ENCODE results near the gene TMEM51.

The TMEM51 gene

GRCh38 chr1:15204931-15205330 lies 51.4 kb downstream of the TMEM51 start:
- no peak overlapping the region for H3K27ac ChIP-seq (ENCODE audit: low read length)
- no peaks in the 10 kb centered on the region for H3K9me3 ChIP-seq (ENCODE audit: control insufficient read depth in 1 of 2, low read length in 2 of 2)
- H3K4me1 ChIP-seq (ENCODE audit: control insufficient read depth in 1 of 2, insufficient read depth in 2 of 2, low read length in 2 of 2): peaks cover 0 to 37% of the 10 kb centered on the region in 2 donors
- no peaks in the 10 kb centered on the region for H3K27me3 ChIP-seq (ENCODE audit: low read depth, low read length)
- H3K36me3 ChIP-seq (ENCODE audit: control insufficient read depth in 1 of 2, insufficient read depth in 2 of 2, low read length in 2 of 2): no peaks in the 10 kb centered on the region
- H3K4me3 ChIP-seq (ENCODE audit: low read depth in 1 of 2, low read length in 2 of 2): no peak overlapping the region

DNA sequence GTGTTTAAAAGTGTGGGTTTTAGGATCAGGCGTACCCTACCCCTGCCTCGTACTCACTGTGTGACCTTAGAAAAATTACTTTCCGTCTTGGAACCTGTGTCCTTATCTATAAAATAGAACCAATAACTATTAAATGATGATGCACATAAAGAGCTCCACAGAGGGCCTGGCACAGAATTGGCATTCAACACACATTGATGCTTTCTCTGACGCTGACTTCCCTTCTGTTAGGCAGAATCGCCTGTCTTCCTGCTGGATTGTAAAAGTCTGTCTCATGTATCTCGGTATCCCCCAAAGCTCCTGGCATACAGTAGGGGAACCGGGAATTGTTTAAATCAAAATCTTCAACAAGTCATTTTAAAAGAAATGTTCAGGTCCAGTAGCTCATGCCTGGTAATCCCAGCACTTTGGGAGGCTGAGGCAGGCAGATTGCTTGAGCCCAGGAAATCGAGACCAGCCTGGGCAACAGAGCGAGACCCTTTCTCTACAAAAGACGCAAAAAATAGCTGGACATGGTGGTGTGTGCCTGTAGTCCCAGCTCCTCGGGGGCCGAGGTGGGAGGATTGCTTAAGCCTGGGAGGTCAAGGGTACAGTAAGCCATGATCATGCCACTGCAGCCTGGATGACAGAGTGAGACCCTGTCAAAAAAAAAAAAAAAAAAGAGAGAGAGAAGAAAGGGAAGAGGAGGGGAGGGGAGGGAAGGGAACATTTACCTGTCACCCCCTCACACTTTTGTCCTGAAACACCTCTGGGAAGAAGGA lies 52.2 kb downstream of the TMEM51 start:
- Histone ChIP-seq H3K36me3 (ENCODE audit: control insufficient read depth in 1 of 2, insufficient read depth in 2 of 2, low read length in 2 of 2) (no peaks in the 10 kb centered on the region), H3K9me3 (ENCODE audit: control insufficient read depth in 1 of 2, low read length in 2 of 2) (no peaks in the 10 kb centered on the region), H3K27ac (ENCODE audit: low read length) (no peak overlapping the region), H3K4me3 (ENCODE audit: low read depth in 1 of 2, low read length in 2 of 2) (no peak overlapping the region), H3K27me3 (ENCODE audit: low read depth, low read length) (no peaks in the 10 kb centered on the region), H3K4me1 (ENCODE audit: control insufficient read depth in 1 of 2, insufficient read depth in 2 of 2, low read length in 2 of 2) (peaks cover 0 to 36% of the 10 kb centered on the region in 2 donors)

DNA sequence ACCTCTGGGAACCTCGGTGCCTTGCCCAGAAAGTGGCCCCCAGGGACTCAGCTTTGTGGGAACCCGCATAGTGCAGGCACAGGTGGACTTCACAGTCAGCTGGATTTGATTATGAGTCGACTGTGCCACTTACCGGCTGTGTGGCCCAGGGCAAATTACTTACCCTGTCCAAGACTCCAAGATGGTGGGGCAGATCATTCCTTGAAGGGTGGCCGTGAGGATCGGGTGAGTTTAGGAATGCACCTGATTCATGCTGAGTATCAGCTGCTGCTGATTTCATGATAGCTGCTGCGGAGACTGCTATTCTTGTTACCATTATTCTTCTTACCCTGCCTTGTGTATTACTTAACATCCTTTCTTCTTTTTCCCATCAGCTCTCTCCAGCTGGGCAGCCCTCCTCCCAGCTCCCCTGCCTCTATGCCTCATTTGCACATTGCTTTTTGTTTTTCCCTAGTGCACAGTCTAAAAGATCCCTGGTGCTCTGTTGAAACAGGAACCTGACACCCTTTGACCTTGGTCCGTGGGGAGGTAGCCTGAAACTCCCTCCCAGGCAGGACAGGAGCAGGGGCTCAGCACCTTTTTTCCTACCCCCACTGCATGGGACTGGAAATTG lies 53.0 kb downstream of the TMEM51 start:
- Histone ChIP-seq H3K9me3 (ENCODE audit: control insufficient read depth in 1 of 2, low read length in 2 of 2) (no peaks in the 10 kb centered on the region), H3K27me3 (ENCODE audit: low read depth, low read length) (no peaks in the 10 kb centered on the region), H3K27ac (ENCODE audit: low read length) (no peak overlapping the region), H3K4me1 (ENCODE audit: control insufficient read depth in 1 of 2, insufficient read depth in 2 of 2, low read length in 2 of 2) (peaks cover 0 to 35% of the 10 kb centered on the region in 2 donors), H3K4me3 (ENCODE audit: low read depth in 1 of 2, low read length in 2 of 2) (no peak overlapping the region), H3K36me3 (ENCODE audit: control insufficient read depth in 1 of 2, insufficient read depth in 2 of 2, low read length in 2 of 2) (no peaks in the 10 kb centered on the region)

GRCh38 chr1:15207031-15207828 lies 53.7 kb downstream of the TMEM51 start:
- H3K4me1 ChIP-seq (ENCODE audit: control insufficient read depth in 1 of 2, insufficient read depth in 2 of 2, low read length in 2 of 2): peaks cover 0 to 30% of the 10 kb centered on the region in 2 donors
- no peak overlapping the region for H3K4me3 ChIP-seq (ENCODE audit: low read depth in 1 of 2, low read length in 2 of 2)
- no peak overlapping the region for H3K27ac ChIP-seq (ENCODE audit: low read length)
- no peaks in the 10 kb centered on the region for H3K27me3 ChIP-seq (ENCODE audit: low read depth, low read length)
- H3K36me3 ChIP-seq (ENCODE audit: control insufficient read depth in 1 of 2, insufficient read depth in 2 of 2, low read length in 2 of 2): no peaks in the 10 kb centered on the region
- no peaks in the 10 kb centered on the region for H3K9me3 ChIP-seq (ENCODE audit: control insufficient read depth in 1 of 2, low read length in 2 of 2)

GRCh38 chr1:15207829-15208429 lies 54.4 kb downstream of the TMEM51 start:
- Histone ChIP-seq H3K27ac (ENCODE audit: low read length) (no peak overlapping the region), H3K9me3 (ENCODE audit: control insufficient read depth in 1 of 2, low read length in 2 of 2) (no peaks in the 10 kb centered on the region), H3K4me3 (ENCODE audit: low read depth in 1 of 2, low read length in 2 of 2) (no peak overlapping the region), H3K36me3 (ENCODE audit: control insufficient read depth in 1 of 2, insufficient read depth in 2 of 2, low read length in 2 of 2) (no peaks in the 10 kb centered on the region), H3K27me3 (ENCODE audit: low read depth, low read length) (no peaks in the 10 kb centered on the region), H3K4me1 (ENCODE audit: control insufficient read depth in 1 of 2, insufficient read depth in 2 of 2, low read length in 2 of 2) (peaks cover 0 to 37% of the 10 kb centered on the region in 2 donors)

GRCh38 chr1:15210651-15211375 lies 57.3 kb downstream of the TMEM51 start:
- no peak overlapping the region for H3K27ac ChIP-seq (ENCODE audit: low read length)
- H3K36me3 ChIP-seq (ENCODE audit: control insufficient read depth in 1 of 2, insufficient read depth in 2 of 2, low read length in 2 of 2): no peaks in the 10 kb centered on the region
- no peaks in the 10 kb centered on the region for H3K27me3 ChIP-seq (ENCODE audit: low read depth, low read length)
- H3K4me3 ChIP-seq (ENCODE audit: low read depth in 1 of 2, low read length in 2 of 2): no peak overlapping the region
- no peaks in the 10 kb centered on the region for H3K9me3 ChIP-seq (ENCODE audit: control insufficient read depth in 1 of 2, low read length in 2 of 2)
- H3K4me1 ChIP-seq (ENCODE audit: control insufficient read depth in 1 of 2, insufficient read depth in 2 of 2, low read length in 2 of 2): peaks cover 6 to 56% of the 10 kb centered on the region in 2 donors

DNA sequence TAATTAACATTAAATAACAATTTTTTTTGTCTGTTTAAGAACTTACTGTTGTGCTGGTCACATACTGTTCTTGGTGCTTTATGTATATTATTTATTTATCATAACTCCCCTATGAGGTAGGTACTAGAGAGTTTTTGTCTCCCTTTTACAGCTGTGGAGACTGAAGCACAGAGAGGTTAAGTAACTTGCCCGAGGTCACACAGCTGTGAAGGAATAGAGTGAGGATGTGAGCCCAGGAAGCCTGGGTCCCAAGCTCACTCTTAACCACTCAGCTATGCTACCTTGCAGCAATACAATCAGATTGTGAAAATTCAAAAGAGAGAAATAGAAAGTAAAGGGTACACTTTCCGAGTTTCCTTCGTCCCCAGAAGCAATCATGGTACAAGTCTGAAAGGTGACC lies 57.9 kb downstream of the TMEM51 start:
- H3K4me1 ChIP-seq (ENCODE audit: control insufficient read depth in 1 of 2, insufficient read depth in 2 of 2, low read length in 2 of 2): peaks cover 6 to 52% of the 10 kb centered on the region in 2 donors
- H3K27me3 ChIP-seq (ENCODE audit: low read depth, low read length): no peaks in the 10 kb centered on the region
- H3K9me3 ChIP-seq (ENCODE audit: control insufficient read depth in 1 of 2, low read length in 2 of 2): no peaks in the 10 kb centered on the region
- H3K4me3 ChIP-seq (ENCODE audit: low read depth in 1 of 2, low read length in 2 of 2): no peak overlapping the region
- no peak overlapping the region for H3K27ac ChIP-seq (ENCODE audit: low read length)
- H3K36me3 ChIP-seq (ENCODE audit: control insufficient read depth in 1 of 2, insufficient read depth in 2 of 2, low read length in 2 of 2): no peaks in the 10 kb centered on the region

- no peaks in the 10 kb centered on the region for H3K36me3 ChIP-seq (ENCODE audit: control insufficient read depth in 1 of 2, insufficient read depth in 2 of 2, low read length in 2 of 2)
- no peak overlapping the region for H3K4me3 ChIP-seq (ENCODE audit: low read depth in 1 of 2, low read length in 2 of 2)
- no peaks in the 10 kb centered on the region for H3K9me3 ChIP-seq (ENCODE audit: control insufficient read depth in 1 of 2, low read length in 2 of 2)
- no peak overlapping the region for H3K27ac ChIP-seq (ENCODE audit: low read length)
- H3K27me3 ChIP-seq (ENCODE audit: low read depth, low read length): no peaks in the 10 kb centered on the region
- H3K4me1 ChIP-seq (ENCODE audit: control insufficient read depth in 1 of 2, insufficient read depth in 2 of 2, low read length in 2 of 2): peaks cover 6 to 42% of the 10 kb centered on the region in 2 donors
These were observed 58.8 kb downstream of the TMEM51 start for GRCh38 chr1:15212216-15212953.

GRCh38 chr1:15212954-15213291 lies 59.4 kb downstream of the TMEM51 start:
- peaks cover 6 to 40% of the 10 kb centered on the region in 2 donors for H3K4me1 ChIP-seq (ENCODE audit: control insufficient read depth in 1 of 2, insufficient read depth in 2 of 2, low read length in 2 of 2)
- H3K9me3 ChIP-seq (ENCODE audit: control insufficient read depth in 1 of 2, low read length in 2 of 2): no peaks in the 10 kb centered on the region
- H3K4me3 ChIP-seq (ENCODE audit: low read depth in 1 of 2, low read length in 2 of 2): no peak overlapping the region
- no peaks in the 10 kb centered on the region for H3K36me3 ChIP-seq (ENCODE audit: control insufficient read depth in 1 of 2, insufficient read depth in 2 of 2, low read length in 2 of 2)
- H3K27ac ChIP-seq (ENCODE audit: low read length): peak overlapping the region; percentile 2
- H3K27me3 ChIP-seq (ENCODE audit: low read depth, low read length): no peaks in the 10 kb centered on the region

DNA sequence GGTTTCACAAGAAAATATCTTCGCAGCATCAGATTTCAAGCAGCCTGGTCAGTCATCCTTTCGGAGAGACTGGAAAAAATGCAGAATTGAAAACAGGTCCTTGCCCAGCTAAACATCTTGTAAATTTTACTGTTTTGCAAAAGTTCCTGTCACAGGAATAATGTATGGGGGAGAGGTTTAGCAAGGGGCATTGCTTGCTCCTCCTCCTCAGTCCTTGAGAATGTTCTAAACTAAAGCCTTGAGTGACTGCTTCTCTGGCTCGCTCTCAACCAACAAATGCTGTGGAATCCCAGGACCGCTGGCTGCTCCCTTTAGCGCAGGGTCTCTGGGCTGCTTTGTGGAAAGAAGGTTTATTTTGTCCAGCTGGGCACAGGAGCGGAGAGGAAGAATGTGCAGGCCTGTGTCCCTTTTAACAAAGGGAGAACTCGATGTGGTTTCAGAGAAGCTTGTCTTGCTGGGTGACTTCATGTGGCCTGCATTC lies 59.8 kb downstream of the TMEM51 start:
- H3K4me3 ChIP-seq (ENCODE audit: low read depth in 1 of 2, low read length in 2 of 2): no peak overlapping the region
- H3K36me3 ChIP-seq (ENCODE audit: control insufficient read depth in 1 of 2, insufficient read depth in 2 of 2, low read length in 2 of 2): no peaks in the 10 kb centered on the region
- no peaks in the 10 kb centered on the region for H3K27me3 ChIP-seq (ENCODE audit: low read depth, low read length)
- no peaks in the 10 kb centered on the region for H3K9me3 ChIP-seq (ENCODE audit: control insufficient read depth in 1 of 2, low read length in 2 of 2)
- H3K4me1 ChIP-seq (ENCODE audit: control insufficient read depth in 1 of 2, insufficient read depth in 2 of 2, low read length in 2 of 2): peaks cover 6 to 40% of the 10 kb centered on the region in 2 donors
- peak overlapping the region; percentile 2 for H3K27ac ChIP-seq (ENCODE audit: low read length)
